ENCODE results near the gene BOD1L2.

The BOD1L2 gene

DNA sequence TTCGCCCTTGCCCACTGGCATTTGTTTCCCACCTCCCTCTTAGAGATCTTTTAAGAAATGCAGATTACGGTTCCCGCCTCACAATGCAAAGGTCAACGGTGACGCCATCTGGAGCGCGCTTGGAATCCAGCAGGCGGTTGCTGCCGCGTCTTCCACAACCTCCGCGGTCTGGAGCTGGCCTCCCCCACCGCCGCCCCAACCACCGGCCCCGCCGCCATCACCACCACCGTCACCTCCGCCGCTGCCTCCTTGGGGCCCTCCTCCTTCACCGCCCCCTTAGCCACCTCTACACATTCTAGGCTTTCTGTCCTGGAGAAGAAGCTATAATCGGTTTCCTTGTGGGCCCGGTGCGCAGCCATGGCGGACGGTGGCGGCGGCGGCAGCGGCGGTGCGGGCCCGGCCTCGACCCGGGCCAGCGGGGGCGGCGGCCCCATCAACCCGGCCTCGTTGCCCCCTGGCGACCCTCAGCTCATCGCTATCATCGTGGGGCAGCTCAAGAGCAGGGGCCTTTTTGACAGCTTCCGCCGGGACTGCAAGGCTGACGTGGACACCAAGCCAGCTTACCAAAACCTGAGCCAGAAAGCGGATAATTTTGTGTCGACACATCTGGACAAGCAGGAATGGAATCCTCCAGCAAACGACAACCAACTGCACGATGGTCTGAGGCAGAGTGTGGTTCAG, at the start of gene BOD1L2:
Gene BOD1L2, plus strand, starts transcription at position 132 of the 681 bp plus-strand sequence. Its CDS starts 226 bp downstream, at position 358.
- no peak for DNase-seq

DNA sequence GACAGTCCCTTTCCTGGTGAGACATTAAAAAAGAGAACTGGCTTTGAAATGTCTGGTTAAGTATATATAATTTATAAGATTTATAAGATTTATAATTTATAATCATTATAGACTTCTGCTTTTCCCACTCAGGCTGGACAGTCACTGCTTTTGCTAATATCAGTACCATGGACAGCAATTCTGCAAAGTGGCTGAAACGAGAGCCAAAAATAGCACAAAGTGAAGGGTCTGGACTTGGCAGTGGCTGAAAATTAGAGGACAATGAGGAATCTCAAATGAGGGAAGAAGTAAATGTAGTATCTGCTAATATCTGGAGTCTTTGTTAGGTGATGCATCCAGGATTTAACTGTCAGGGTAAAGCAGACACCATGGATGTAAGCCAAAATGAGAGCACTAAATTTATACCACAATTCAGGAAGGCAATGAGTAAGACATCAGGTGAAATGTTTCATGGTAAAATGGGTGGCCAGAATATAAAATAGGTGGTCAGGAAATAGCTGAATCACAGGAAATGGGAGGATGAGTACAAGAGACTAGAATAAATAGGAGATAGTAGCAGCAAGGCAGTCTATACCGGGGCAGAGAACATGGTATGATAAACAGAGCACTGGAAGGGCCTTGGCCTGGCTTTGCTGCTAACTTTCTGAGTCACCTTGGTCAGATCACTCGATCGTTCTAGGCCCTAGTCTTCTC, 39.6 kb upstream of the BOD1L2 start:
- DNase-seq, result no peak

DNA sequence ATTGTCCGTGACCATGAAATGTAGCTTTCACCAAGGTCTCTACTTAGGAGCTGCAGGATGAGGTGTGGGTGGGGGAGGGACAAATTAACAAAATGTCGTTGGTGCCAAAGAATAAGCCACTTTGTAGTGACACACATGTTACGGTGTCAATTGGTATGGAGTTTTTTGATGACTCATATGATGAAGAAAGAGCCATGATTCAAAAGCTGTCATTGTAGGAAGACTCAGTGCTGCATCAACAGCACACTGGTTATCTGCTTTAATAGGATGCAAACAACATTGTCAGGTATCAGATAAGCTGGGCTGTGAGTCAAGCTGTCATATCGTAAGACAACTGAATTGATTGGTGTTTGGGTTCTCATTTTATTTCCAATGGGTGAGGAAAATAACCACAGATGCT, 36.6 kb upstream of the BOD1L2 start:
- no peak for DNase-seq

DNA sequence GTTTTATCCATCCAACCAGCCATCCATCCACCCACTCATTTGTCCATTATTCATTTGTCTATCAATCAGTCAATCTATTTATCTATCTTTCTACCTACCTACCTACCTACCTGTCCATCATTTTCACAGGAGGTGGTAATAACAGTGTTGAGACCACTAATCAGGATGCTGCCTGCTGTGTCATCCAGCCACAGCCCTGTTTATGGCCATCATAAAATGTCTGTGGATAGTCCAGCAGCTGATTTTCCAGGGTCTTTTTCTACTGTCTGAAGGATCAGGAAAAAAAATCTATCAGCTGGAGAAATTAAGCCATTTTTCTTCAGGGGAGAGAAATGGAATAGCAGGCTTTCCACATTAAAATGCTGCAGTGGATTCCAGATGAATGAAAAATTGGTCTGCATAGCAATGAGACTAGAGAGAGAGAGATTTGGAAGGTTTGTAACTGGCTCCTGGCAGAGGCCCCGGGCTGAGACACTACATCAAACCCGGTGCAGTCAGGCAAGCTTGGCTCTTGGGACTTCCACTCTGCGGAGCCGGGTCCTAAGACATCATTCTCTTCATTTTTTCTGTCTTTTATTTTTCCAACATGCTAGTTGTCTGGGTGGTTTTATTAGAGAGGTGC, 33.0 kb upstream of the BOD1L2 start:
- DNase-seq, result no peak

DNA sequence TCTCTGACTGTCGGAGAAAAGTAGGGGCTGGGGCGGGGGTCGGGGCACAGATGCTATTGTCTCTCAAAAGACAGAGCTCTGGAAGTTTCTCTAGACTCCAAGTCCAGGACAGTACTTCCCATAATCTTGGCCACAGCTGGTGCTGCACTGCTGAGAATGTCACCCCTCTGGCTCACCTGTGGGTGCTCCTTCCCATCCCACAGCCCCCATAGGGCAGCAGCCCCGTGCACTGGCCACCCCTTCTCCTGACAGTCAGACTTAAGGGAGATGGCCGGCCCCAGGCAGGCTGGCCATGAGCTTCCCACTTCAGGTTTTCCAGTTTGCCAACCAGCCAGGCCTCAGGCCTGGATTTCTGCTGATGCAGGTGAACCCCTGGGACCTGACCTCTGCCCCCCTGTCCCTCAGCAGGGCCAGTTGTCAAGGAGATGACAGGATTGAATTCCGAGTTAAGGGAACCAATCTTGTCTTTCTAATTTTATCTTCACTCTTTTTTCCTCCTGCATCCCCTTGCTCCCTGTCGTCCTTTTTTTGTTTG, 30.2 kb upstream of the BOD1L2 start:
- no peak for DNase-seq

DNA sequence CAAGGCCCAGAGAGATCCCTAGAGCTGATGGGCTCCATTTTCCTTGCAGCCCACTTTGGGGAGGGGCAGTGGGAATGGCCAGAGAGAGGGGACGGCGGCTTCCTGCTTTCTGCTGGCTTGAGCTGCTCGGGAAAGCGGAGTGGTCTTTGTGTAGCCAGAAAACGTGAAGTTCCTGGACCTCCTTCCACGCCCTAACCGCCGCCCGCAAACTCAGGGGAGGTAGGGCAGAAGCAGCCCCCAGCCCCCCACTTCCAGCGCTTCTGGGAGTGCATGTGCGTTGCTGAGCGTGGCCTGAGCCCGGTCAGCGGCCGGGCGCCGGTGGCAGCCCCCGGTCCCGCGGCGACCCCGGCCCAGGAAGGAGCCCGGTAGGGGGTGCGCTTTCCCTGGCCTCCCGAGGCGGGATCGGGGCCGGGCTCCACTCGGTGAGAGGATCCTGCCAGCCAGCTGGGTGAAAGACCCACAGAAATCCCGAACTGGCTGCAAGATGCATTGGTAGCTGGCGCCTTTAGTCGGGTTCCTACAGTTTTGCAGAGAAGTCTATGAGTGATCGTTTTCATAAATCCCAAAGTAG, 25.3 kb upstream of the BOD1L2 start:
- DNase-seq, result no peak

DNA sequence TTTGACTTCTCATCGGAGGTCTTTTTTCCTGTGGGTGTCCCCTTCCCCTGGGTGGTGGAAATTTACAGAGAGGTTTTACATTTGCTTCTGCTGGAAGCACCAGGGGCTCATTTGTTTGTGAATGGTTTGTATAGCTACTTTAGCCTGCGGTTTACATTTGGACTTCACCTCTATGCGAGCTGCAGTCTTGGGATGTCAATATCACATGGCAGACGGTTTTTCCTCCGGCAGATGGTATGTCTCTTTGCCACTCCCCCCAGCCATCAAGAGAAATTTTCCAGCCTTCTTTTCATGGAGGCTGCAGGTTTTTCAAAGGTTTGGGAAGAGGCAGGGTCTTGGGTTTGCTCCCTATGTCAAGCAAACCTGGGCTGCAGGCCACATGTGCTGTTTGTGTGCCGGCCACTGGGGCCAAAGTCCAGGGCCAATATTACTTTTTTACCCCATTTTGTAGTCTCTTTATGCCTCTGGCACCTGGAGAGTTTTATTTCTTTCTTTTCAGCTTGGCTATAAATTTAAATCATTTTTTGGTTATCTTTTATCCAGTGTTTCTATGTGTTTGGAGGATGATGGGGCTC, 23.9 kb upstream of the BOD1L2 start:
- DNase-seq, result no peak

DNA sequence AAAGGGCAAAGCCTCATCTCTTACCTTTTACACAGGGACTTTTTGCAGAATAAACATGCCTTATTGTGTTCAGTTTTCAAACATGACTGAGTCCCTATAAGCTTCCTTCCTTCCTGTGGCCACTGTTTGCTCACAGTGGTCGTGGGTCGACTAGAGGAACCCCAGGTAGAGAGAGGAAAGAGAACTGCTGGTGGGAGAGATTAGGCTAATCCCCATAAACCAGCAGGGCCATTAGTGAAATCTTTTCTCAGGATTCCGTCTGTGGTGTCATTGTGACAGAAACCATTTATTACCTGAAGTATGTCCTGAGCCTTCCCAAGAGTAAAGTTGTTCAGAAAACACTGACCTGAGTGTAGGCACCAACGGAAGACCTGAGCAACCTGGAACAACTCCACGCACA, 21.3 kb upstream of the BOD1L2 start:
- DNase-seq, result no peak

DNA sequence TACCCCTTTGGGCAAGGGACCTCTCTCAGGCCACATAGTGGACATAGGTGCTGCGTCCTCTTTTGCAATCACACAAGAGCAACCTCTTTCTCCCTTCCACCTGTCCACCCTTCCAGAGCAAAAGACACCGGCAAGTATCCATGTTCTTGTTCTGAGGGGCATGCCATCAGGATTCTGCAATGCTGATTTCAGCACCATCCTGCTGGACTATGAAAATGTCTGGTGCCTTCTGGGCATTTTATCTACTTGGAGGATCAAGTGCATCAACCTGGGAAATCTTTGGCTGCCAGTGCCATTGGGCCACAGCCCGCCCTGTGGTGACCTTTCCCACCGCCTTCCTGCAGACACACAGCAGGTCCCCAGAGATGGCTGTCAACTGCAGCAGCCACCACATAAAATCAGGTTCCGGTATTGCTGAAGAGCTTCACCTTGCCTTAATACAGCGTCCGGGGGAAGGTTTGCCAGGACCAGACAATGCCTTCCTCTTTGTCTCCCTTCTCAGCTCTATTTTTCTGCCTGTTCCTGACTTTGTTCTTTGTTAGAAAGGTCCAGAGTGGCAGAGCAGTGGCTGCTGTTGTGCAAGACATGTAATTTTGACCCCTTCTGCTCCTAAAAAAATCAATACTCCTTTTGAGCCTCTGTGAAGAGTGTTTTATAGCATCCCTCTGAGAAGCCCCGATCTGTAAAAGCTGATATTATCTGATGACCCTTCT, 18.5 kb upstream of the BOD1L2 start:
- DNase-seq, result no peak

DNA sequence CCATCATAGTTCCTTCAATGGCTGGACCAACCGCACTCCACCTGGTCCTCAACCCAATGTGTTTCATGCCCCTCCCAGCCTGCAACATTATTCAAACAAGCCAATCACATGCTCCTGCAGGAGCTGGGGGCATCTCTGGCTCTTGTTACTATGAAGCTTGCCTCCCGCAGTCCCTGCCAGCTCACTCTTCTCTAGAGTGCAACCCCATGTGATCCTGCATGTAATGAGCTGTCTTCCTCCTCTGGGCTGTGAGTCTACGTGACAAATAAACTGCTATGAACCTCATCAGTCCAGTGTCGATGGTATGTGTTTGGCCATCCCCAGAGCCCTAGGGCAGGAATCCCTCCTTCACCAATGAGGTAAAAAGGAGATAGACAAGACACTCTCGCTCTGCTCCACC, 15.8 kb upstream of the BOD1L2 start:
- DNase-seq, result no peak

DNA sequence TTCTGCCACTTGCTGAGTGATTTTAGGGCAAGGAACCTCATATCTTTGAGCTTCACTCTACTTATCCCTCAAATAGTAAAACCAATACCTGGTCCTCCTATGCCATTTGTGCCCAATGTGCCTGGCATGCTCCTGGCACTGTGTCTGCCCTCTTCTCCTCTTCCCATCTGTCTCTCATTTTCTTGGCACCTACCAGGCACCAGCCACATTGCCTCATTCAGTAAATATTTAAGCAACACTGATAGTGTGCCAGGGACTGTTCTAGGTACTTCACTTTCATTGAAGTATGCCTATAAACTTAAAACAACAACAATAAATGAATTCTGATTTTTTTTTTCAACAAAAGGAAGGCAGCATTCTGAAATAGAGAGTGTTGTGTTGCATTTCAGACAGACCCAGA, 15.1 kb upstream of the BOD1L2 start:
- no peak for DNase-seq

DNA sequence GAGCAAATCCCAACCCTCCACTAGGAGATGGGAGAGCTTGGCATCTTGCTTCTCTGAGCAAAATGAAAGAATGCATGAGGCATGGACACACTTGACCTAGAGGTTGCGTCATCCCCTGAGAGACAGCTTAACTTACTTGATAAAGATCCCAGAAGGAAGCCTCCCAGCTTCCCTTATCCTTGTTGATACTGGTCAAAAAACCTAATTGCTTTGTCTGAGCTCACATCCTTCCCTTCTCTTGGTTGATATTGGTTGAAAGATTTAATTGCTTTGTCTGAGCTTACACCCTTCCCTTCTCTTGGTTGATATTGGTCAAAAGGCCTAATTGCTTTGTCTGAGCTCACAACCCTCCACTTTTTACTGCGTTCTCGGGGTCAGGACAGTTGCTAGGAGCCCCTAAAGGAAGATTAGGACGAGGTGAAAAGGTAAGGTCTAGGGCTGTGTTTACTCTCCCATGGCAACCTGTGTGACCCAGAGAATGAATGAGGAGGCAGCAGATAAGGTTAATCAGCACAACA, 12.2 kb upstream of the BOD1L2 start:
- no peak for DNase-seq

DNA sequence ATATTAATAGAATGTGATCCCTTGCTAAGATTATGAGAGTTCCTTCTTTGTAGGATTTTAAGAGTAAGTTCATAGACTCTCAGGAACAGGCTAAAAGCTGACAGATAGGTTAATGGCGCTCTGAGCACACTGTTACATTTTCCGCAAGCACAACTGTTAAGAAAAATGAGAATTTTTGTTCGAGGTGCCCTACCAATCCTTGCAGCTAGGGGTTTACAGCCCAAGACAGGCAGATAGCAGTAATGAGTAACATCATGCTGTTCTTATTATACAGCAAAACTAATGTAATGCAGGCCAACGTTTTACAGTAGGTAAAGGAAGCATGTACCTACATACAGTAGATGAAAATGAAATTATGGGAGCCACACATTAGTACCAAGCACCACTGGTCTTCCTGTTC, 11.2 kb upstream of the BOD1L2 start:
- no peak for DNase-seq

DNA sequence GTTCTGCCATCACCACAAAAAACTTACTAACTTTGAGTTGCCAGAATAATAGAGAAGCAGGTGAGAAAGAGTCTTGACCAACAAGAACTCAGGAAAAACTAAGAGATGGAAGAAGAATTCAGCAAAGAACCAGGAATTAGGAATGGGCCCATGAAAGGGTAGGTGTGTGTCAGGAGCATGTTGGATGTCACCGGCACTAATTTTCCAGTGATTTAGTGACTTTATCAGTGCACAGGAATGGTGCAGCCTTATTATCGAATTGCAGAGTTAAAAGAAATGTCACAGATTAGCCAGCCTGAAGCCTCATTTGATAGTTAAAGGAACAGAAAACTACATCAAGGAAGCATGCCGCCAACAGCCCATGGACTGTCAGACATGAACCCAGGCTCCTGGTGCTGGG, 9.0 kb upstream of the BOD1L2 start:
- no peak for DNase-seq

DNA sequence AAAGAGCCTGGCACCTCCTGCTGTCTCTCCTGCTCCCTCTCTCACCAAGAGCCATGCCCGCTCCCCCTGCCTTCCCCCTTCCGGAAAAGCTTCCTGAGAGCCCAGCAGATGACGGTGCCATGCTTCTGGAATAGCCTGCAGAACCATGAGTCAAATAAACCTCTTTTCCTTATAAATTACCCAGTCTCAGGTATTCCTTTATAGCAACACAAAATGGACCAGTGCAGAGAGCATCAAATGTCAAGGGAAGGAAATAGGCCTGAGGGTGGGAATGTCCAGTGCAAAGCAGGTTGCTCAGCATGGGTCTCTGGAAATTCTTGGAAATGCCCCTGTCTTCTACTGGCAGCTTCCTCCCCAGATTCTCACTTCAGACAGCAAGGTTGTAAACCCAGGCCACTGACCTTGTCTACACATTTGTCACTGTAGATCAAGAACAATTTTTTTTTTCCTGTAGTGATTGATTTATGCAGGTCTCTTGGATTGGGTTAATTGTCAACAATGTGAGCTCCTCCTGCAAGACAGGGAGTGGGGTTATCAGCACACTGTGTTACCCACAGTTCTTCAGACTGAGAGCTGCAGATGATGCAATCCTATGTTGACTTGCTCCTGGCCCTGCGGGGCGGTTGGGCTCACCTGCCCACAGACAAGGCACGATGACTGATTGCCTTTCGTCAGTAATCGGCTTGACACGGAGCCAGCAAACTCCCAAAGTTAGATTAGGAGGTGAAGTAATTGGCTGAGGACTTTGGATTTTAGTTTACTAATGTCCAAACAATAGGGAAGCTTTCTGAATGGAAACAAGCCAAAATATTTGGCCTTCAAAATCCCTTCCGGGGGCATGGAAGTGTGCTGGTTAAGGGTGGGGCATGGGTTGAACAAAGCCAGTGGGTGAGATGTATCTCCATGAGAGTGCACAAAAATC, 5.4 kb upstream of the BOD1L2 start:
- DNase-seq, result no peak

DNA sequence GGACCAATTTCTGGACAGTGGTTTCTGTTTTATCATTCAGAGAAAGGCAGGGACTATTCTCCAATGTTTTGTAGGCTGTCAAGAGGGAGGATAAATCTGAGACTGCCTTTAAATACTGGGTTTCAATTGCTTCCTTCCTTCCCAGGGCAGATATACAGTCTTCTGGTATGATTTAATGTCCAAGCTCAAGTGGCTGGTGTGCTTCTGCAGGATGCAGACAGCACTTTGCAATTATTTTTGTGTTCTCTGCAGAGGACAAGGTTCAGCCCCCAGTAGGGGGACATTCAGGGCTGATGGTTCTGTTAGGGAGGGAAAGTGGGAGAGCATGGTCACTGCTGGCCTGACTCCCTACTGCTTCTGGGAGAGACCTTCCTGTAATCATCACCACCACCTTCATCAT, 4.6 kb upstream of the BOD1L2 start:
- DNase-seq, result no peak

DNA sequence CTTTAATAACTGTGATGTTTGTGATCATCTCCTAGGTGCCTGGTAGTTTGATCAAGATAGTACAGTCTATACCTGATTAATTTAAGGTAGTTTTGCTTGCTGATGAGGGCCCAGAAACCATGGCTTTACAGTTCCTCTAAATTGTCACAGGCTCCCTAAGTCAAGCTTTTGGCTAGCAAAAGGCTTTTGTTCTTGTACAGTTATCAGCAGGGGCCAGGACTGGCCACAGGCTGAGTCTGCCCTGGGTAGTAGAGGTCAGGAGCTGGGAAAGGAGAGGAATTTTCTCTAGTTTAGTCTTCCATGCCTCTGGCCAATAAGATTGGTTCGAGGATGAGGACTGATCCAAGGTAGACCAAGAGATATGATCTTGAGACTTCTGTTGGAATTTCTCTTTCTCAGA, 3.6 kb upstream of the BOD1L2 start:
- DNase-seq, result no peak

DNA sequence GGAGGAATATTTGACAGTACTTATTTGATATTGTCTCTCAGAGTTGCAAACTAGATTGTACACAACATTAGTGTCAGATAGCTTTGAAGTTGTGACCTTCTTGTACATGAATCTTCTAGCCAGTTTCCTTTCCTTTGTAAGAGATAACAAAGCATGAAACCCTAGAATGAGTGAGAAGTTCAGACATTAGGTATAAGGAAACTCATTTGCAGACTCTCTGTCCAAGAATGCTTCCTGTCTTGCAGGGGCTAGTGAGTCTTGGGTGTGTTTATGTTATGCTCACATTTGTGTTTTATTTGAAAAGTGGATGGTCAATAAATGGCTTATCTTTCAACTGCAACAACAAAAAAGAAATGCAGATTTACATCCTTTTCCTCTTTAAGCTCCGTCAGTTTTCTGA, 1.4 kb downstream of the BOD1L2 start:
- DNase-seq, result no peak

DNA sequence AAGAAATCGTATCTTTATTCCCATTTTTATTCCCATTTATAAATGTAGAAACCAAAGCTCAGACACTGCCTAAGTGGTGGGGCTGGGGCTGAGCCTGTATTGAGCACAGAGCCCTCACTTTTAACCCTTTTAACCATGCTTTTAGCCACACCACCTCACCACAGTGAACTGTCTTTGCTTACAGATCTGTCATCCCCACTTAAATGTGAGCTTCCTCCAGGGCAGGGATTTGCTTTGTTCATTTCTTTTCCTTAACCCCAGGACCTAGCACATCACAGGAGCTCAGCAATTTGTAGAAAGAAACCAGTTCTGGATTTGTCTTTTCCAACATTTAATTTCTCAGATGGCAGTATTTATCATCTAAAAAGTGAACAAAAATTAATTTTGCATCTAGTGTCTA, 2.2 kb downstream of the BOD1L2 start:
- no peak for DNase-seq

DNA sequence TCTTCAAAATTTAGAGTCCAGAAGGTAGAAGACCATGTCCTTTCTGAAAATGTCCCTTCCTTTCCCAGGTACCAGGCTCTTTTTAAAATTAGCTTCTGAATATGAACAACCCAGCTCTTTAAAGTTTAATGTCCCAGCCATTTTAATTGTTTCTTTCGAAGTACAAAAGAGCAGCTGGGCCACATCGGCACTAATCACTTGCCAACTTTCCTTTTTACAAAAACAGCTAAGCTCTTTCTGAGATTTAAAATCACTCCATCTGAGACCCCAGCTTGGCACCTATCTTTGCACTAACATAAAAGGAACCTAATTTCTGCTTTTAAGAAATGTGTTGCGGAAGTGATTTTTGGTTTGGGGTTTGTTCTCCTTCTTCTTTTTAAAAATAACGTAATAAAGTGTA, 2.6 kb downstream of the BOD1L2 start:
- DNase-seq, result no peak

DNA sequence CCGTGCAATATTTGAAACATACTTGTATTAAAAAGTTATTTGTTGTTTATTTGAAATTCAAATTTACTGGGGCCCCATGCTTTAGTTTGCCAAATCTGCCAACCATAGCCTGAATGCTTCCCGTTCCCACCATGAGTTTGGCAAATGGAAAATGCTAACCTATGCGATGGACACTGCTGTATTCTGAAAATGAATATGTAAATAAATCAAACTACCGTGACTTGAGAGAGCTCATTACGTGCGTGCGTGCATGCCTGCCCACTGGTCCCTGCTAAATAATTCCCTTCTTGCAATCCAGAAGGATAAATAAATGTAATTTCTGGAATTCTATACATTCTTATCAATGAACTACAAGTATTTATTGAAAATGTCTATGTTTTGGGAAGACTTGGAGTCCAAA, 3.2 kb downstream of the BOD1L2 start:
- no peak for DNase-seq

Data from stimulated activated CD4-positive, alpha-beta T cell treated with anti-CD3 and anti-CD28 coated beads, Interleukin-2, amount 100 ng/mL, for 24 hours (primary cell).